Left lung (tissue), 10 donors: ENCODE data around the gene HDAC4. TPM values are rescaled to one million over a fixed set of nuclear protein-coding genes. Genes with fewer than 3 reads are reported as not detected.

Source experiments
- ATAC-seq: fragments of 200-7000 bp; cut with Tn5 transposase; one replicate; pipeline ENCODE4 v1.9.1; 2020; ENCODE audit warnings: moderate library complexity
- DNase-seq, 4 donors: peaks; one replicate each; pipeline ENCODE4 v3.0.0-alpha.2; 2013 to 2020
- H3K27ac ChIP-seq, 2 donors: fragments of 200-600 bp; sonication (generic) in 1 of 2; one replicate each; pipeline versions ENCODE4 v1.5.0 to v1.8.0; 2020 to 2021
- H3K27me3 ChIP-seq, 2 donors: fragments of 200-600 bp; sonication (generic) in 1 of 2; one replicate each; pipeline versions ENCODE4 v1.5.0 to v1.8.0; 2020 to 2021
- H3K36me3 ChIP-seq, 2 donors: fragments of 200-600 bp; sonication (generic) in 1 of 2; one replicate each; pipeline versions ENCODE4 v1.5.0 to v1.8.0; 2020 to 2021
- H3K4me1 ChIP-seq, 2 donors: fragments of 200-600 bp; one replicate each; pipeline ENCODE4 v1.8.0; 2021
- H3K4me3 ChIP-seq, 2 donors: fragments of 200-600 bp; sonication (generic) in 1 of 2; one replicate each; pipeline versions ENCODE4 v1.5.0 to v1.8.0; 2020 to 2021; ENCODE audit warnings: mild to moderate bottlenecking in 1 of 2
- H3K9me3 ChIP-seq, 2 donors: fragments of 200-600 bp; sonication (generic) in 1 of 2; one replicate each; pipeline versions ENCODE4 v1.5.0 to v1.8.0; 2020 to 2021
- CTCF ChIP-seq, 2 donors: fragments of 200-600 bp; sonication (generic) in 1 of 2; IDR thresholded peaks; one replicate each; pipeline versions ENCODE4 v1.5.0 to v1.8.0; 2021; ENCODE audit warnings: antibody characterized with exemption in 2 of 2
- intact Hi-C, 2 donors: fragments of 100-400 bp; cut with DNase I; formaldehyde crosslinking; loops; one replicate each; pipeline versions ENCODE4 v1.11.2 to v1.14.2; 2022
- polyA plus RNA-seq, 6 donors: library from polyadenylated mRNA; unstranded; fragments of 120-200 nt; gene quantifications; one replicate each; pipeline ENCODE4 v1.2.1, GENCODE V29; 2013; ENCODE audit not compliant: insufficient read length in 6 of 6
- total RNA-seq, 2 donors: library from RNA; stranded (reverse); fragmentation: NEBNext Ultra II Directional; extraction: Animal tissue kit (Norgen Biotek cat#: 25700); gene quantifications; one replicate each; pipeline ENCODE4 v1.2.1, GENCODE V29; 2021
- donor health status: DM: no; HTN: yes; CAD: no.
- donor health status: DM: no; HTN: no; CAD: no.

Gene HDAC4
- total and polyA plus RNA-seq, 8 donors = 9.9 to 36.8 (median 12.8) TPM

- Histone ChIP-seq H3K4me3 (no peak overlapping the region), H3K27me3 (peaks cover 0 to 22% of the 10 kb centered on the region in 2 donors), H3K9me3 (no peaks in the 10 kb centered on the region), H3K36me3 (no peaks in the 10 kb centered on the region), H3K4me1 (peaks cover 0 to 52% of the 10 kb centered on the region in 2 donors), H3K27ac (peak overlapping the region in 1 of 2 donors; percentile 63)
- TF ChIP-seq CTCF (IDR thresholded peaks at IDR 0.05) = no peak
- DNase-seq = no peak
- intact Hi-C loops = no loop called here
- ATAC-seq = peak; percentile 14
These were observed 43.1 kb upstream of the HDAC4 start for GRCh38 chr2:239443666-239444567.

GRCh38 chr2:239443102-239443620 is 42.3 kb upstream of the HDAC4 start:
- TF ChIP-seq CTCF (IDR thresholded peaks at IDR 0.05) = no peak
- ATAC-seq (no peak), DNase-seq (no peak)
- H3K36me3 ChIP-seq = no peaks in the 10 kb centered on the region
- H3K4me3 ChIP-seq = no peak overlapping the region
- no peaks in the 10 kb centered on the region for H3K9me3 ChIP-seq
- intact Hi-C loops = no loop called here
- peaks cover 0 to 53% of the 10 kb centered on the region in 2 donors for H3K4me1 ChIP-seq
- peaks cover 0 to 22% of the 10 kb centered on the region in 2 donors for H3K27me3 ChIP-seq
- H3K27ac ChIP-seq = no peak overlapping the region

- DNase-seq = no peak
- H3K36me3 ChIP-seq = no peaks in the 10 kb centered on the region
- no peak overlapping the region for H3K4me3 ChIP-seq
- no peak for ATAC-seq
- H3K4me1 ChIP-seq = peaks cover 0 to 62% of the 10 kb centered on the region in 2 donors
- H3K27ac ChIP-seq = no peak overlapping the region
- intact Hi-C loops = no loop called here
- H3K9me3 ChIP-seq = no peaks in the 10 kb centered on the region
- peaks cover 0 to 22% of the 10 kb centered on the region in 2 donors for H3K27me3 ChIP-seq
- TF ChIP-seq CTCF (IDR thresholded peaks at IDR 0.05) = no peak
These were observed 41.4 kb upstream of the HDAC4 start for GRCh38 chr2:239442192-239442591.

- Histone ChIP-seq H3K4me1 (peaks cover 0 to 68% of the 10 kb centered on the region in 2 donors), H3K4me3 (no peak overlapping the region), H3K9me3 (no peaks in the 10 kb centered on the region), H3K27ac (no peak overlapping the region), H3K27me3 (peaks cover 0 to 22% of the 10 kb centered on the region in 2 donors), H3K36me3 (no peaks in the 10 kb centered on the region)
- DNase-seq (no peak), ATAC-seq (no peak)
- no peak for TF ChIP-seq CTCF (IDR thresholded peaks at IDR 0.05)
- intact Hi-C loops = no loop called here
These were observed 40.6 kb upstream of the HDAC4 start for GRCh38 chr2:239441261-239442078.
